HG03460 (cell line): Measurements from ENCODE around the gene ANKRD45.
"Not testable (repeated sequence)": the region's sequence is repeated elsewhere in the genome, so short reads cannot be mapped to it uniquely, and the experiment has no call there.

ENCODE experiments used
- ATAC-seq: cut with Tn5 transposase; IDR thresholded peaks from one replicate; pipeline ENCODE4 v1.9.1; 2021; ENCODE audit not compliant: unreplicated experiment

The ANKRD45 gene, protein sequence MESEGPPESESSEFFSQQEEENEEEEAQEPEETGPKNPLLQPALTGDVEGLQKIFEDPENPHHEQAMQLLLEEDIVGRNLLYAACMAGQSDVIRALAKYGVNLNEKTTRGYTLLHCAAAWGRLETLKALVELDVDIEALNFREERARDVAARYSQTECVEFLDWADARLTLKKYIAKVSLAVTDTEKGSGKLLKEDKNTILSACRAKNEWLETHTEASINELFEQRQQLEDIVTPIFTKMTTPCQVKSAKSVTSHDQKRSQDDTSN

DNA sequence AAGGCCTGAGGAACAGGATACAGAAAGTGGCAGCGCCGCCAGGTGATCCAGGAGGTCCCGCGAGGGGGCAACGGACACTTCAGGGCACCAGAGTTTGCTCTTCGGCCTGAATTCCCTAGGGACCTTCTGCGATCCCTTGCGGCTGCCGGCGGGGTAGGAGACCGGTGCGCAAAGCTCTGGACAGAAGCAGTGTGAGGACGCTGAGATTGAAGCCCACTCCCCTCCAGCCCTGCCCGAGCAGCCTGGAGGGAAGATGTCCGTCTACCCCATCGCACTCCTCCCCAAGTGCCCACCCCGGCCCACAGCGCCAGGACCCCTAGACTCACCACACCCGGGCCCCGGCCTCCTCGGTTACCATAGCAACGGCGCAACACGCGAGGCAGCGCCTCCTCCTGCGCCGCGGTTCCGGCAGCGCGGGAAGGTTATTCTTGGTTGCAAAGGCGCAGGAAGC is at the start of gene ANKRD45:
Gene ANKRD45, minus strand, starts transcription at position 361 of the 451 bp plus-strand sequence. CDS start 10,433 bp downstream, outside the sequence.
- no peak for ATAC-seq

DNA sequence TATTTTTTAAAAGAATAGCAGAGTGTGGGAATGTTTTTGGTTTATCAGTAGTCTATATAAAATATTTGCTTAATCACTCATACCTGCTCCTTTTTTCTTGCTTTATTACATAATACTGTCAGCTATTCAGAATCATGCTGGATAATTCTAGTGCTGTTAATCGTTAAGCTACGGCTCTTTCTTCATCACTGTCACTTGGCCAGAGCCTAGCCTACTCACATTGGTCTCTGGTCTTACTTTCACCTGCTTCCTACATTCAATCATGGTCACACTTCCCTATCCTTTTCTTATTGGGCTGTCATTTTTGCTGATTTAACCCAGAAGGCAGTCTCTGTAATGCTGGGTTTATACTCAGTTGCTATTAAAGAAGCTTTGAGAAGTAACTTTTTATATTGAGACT is 47.6 kb upstream of the ANKRD45 start:
- ATAC-seq: no peak

DNA sequence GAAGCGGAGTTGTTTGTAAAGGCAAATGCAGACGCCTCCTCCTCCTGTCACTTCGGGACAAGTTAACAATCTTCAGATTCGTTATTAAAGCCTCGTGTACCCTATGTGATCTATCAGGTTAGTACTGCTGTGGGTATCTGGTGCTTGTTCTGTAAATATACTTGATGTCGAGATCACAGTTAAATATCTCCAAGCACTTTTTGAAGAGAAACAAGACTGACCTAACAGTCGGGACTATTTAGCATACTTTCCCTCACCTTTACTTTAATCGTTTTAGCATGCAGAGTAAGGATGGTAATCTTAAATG is 45.8 kb upstream of the ANKRD45 start:
- ATAC-seq: no peak

DNA sequence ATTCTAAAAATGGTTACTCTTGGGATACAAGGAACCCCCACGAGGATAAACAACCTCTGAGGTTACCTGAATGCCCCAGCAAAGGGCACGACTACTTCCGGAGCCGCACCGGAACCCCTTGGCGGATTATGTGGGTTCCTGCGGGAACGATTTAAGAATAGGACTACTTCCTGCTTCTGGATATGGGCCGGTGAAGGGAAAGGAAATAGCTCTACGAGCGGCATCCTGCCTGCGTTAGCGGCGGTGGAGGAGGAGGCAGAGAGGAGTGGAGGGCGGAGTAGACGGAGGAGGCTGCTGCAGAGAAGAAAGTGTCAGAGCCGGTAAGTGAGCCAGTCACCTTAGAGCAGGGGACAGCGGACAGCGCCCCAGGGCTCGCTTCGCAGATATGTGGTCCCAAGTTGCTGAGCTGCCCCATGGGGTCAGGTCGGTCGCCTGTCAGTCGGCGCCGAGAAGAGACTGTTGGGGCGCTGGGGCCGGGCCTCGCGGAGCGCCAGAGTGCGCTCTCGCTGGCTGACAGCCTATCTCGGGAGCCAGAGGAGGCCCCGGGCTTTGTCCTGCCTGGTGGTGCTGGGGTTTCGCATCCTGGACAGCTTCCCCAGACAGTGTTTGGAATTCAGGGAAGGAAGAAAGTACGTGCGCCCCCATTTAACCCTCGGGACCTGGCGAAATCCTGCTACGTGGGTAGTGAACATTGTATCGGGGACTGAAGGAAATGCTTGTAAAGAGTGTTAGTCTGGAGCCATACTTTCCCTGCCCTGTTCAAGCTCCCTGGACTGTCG is 45.3 kb upstream of the ANKRD45 start, which contains the start of gene KLHL20:
Gene KLHL20, plus strand, starts transcription at position 223 of the 779 bp plus-strand sequence. CDS start 1,063 bp downstream, outside the sequence.
- peak; percentile 96 for ATAC-seq

DNA sequence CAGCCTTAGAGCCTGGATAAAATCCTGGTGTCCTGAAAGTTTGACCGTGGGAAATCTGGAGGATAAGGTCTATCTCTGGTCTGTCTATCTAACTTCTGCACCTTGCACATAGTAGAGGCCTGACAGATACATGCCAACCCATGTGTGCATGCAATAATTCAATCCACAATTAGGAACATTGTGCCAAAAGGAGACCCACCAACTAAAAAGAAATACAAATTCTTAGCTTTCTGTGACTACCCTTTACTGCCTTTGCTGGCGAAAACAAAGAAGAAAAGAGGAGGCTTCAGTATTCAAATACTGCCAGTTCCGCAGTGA is 44.7 kb upstream of the ANKRD45 start:
- ATAC-seq: no peak

DNA sequence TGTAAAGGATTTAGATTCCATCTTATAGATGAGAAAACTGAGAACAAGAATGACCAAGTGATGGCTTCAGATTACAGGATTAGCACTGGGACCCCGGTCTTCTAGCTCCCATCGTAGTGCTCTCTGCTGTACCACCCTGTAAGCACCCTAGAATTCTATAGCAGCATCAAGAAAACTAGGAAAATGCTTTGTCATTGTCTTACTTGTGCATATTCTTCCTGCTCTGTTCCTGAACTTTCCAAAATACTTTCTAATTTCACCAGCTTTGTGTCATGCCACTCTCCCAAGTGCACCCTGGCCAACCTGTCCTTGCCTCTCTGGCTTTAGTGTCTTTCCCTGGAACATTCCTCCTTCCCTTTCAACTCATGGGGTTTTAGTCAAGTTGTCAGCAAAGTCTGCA is 39.1 kb upstream of the ANKRD45 start:
- no peak for ATAC-seq

DNA sequence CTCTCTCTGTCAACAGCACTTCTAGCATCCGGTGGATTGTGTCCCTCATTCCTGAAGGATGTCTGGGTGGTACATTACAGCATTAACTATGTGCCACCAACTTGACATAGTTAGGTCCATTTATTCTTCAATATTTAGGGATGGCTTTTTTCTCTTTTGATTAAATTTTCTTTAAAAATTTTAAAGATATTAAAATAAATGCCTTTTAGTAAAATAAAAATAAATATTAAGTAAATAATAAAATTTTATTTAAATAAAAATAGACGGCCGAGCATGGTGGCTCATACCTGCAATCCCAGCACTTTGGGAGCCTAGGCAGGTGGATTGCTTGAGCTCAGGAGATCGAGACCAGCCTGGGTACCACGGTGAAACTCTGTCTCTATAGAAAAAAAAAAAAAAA is 35.5 kb upstream of the ANKRD45 start:
- no peak for ATAC-seq

DNA sequence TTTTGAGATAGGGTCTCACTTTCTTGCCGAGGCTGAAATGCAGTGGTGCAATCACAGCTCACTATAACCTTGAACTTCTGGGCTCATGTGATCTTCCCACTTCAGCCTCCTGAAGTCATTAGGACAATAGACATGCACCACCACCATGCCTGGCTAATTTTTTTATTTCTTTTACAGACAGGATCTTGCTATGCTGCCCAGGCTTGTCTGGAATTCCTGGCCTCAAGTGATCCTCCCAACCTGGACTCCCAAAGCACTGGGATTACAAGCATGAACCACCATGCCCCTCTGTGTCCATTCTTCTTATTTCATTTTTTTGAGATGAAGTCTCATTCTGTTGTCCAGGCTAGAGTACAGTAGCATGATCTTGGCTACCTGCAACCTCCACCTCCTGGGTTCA is 33.1 kb upstream of the ANKRD45 start:
- ATAC-seq: no peak

DNA sequence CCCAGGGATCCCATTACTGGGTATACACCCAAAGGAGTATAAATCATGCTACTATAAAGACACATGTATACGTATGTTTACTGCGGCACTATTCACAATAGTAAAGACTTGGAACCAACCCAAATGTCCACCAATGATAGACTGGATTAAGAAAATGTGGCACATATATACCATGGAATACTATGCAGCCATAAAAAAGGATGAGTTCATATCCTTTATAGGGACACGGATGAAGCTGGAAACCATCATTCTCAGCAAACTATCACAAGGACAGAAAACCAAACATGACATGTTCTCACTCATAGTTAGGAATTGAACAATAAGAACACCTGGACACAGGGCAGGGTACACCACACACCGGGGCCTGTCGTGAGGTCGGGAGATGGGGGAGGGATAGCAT is 31.6 kb upstream of the ANKRD45 start:
- not testable (repeated sequence) for ATAC-seq

DNA sequence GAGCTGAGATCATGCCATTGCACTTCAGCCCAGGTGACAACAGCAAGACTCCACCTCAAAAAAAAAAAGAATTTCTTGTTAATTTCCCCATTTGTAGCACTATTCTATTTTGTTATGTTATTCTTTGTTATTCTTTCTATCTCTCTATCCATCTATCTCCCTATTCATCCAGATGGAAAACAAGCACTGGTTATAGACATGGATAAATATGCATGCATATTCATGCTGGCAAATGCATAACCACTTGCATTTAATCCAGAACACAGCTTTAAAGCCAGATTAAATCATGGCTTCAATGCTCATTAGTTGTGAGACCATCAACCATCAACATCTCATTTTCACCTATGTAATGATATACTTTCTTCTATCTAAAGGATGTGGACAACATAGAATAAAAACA is 23.6 kb upstream of the ANKRD45 start:
- ATAC-seq: no peak

DNA sequence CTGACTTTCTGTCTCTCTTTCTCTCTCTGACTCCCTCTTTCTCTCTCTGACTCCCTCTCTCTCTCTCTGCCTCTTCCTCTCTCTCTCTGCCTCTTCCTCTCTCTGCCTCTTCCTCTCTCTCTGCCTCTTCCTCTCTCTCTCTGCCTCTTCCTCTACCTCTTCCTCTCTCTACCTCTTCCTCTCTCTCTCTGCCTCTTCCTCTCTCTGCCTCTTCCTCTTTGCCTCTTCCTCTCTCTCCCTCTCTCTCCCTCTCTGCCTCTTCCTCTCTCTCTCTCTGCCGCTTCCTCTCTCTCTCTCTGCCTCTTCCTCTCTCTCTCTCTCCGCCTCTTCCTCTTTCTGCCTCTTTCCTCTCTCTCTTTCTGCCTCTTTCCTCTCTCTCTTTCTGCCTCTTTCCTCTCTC is 18.6 kb upstream of the ANKRD45 start:
- ATAC-seq: no peak

DNA sequence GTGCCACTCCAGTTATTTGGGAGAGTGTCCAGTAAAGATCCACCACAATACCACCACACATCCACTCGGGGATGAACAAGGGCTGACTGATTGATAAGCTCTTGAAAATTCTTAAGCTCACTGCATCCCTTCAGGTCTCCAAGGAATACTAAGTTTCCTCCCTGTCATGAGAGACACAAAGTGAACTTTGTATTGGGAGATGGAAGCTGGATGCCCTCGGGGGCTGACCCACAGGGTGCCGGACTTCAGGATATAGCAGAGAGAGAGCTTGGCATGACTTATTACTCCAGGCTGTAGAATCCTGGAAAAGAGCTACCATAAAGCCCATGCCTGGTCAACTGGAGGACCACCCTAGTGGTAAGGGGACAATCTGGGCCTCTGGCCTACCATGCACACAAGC is 15.5 kb upstream of the ANKRD45 start:
- ATAC-seq: not testable (repeated sequence)

DNA sequence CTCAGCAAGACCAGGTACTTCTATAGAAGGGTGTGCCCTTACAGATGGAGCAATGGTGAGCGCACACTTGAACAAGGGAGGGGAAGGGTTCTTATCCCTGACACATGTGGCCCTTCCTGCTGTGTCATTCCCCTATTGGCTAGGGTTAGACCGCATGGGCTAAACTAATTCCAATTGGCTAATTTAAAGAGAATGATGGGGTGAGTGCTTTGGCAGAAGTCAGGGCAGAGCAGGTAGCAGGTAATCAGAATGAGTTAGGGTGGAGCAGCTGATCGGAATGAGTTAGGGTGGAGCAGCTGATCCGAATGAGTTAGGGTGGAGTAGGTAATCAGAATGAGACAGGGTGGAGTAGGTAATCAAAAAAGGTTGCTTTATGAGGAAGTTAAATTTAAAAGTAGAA is 14.2 kb upstream of the ANKRD45 start:
- not testable (repeated sequence) for ATAC-seq

DNA sequence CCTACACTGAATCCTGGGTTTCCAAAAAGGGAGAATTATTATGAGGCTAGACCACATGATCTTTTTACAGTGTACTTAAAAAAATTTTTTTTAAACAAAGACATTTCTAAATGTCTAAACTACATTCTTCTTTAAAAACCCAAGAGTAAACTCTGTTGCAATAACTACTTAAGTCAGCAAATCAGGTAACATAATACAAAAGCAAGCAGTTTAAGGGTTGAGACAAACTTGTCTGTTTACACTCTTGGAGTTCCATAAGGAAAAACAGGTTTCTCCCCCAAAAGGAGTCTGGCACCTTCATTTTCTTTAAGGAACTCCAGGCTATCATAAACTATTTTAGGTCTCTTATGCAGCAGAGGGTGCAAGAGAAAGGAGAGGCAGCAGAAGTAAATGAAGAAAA is 12.5 kb upstream of the ANKRD45 start:
- no peak for ATAC-seq

DNA sequence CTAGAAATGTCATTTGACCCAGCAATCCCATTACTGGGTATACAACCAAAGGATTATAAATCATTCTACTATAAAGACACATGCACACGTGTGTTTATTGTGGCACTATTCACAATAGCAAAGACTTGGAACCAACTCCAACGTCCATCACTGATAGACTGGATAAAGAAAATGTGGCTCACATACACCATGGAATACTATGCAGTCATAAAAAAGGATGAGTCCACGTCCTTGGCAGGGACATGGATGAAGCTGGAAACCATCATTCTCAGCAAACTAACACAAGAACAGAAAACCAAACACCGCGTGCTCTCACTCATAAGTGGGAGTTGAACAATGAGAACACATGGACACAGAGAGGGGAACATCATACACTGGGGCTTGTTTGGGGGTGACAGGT is 10.5 kb upstream of the ANKRD45 start:
- not testable (repeated sequence) for ATAC-seq

DNA sequence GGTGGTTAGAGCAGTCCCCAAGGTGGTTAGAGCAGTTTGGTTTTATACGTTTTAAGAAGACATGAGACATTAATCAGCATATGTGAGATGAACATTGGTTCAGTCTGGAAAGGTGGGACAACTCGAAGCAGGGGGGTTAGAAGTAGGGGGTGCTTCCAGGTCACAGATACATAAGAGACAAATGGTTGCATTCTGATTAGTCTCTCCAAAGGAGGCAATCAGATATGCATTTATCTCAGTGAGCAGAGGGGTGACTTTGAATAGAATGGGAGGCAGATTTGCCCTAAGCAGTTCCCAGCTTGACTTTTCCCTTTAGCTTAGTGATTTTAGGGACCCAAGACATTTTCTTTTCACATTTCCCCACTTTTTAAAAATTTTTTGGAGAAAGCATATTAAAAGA is 4.8 kb upstream of the ANKRD45 start:
- ATAC-seq: not testable (repeated sequence)

DNA sequence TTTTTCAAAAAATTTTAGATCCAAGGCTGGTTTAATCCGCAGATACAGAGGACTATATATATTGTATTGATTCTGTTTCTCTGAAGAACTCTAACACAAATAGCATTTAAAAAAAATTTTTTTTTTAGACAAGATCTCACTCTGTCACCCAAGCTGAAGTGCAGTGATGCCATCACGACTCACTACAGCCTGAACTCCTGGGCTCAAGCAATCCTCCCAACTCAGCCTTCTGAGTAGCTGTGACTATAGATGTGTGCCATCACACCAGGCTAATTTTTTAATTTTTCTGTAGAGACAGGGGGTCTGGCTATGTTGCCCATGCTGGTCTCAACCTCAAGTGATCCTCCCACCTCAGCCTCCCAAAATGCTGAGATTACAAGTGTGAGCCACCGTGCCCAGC is 3.0 kb downstream of the ANKRD45 start:
- ATAC-seq: no peak

DNA sequence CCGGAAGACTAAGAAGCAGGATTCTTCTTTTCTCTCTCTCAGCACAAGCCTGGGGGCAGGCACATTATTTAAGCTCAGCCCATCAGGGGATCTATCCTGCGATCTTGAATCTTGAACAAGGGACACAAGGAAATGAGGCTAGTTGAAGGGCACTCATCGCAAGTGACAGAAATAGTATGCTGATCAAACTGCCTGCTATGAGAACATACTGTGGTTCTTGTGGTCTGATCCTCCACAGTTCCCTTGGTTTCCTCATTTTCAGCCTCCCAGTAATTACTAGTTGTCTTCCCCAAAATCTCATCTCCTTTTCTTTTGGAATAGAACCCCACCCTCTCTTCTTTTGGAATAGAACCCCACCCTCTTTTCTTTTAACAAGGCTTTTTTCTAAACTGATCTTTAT is 6.5 kb downstream of the ANKRD45 start:
- ATAC-seq: no peak

DNA sequence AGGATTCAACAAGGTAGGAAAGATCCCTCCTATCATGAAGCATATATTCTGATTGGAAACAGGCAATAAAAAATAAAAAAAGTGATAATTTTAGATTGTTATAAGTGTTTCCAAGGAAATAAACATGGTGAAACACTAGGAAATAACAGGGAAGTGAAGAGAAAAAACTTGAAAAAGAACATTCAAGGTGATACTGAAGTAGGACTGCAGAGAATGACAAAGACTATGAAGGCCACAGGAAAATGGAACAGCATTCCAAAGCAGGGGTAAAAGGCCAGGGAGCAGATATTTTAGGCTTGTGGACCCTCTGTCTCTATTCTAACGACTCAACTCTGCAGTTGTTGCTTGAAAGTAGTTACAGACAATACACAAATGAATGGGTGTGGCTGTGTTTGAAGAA is 7.9 kb downstream of the ANKRD45 start:
- ATAC-seq: no peak

DNA sequence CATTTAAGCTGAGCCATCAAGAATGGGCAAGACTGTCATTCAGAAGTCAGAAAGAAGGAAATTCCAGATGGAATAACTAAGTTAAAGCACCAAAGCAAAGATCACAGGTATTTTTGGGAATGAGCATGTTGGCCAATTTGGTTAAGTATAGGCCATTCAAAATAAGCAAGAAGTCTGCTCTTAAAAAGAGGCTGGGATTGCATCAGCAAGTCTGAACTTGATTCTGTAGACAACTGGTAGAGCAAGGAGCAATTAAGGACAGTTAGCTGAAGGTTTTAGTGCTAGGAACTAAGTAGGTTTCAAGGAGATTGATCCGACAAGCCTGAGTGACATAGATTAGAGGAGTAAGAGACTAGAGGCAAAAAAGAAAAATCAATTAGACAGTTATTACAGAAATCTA is 8.4 kb downstream of the ANKRD45 start:
- no peak for ATAC-seq

DNA sequence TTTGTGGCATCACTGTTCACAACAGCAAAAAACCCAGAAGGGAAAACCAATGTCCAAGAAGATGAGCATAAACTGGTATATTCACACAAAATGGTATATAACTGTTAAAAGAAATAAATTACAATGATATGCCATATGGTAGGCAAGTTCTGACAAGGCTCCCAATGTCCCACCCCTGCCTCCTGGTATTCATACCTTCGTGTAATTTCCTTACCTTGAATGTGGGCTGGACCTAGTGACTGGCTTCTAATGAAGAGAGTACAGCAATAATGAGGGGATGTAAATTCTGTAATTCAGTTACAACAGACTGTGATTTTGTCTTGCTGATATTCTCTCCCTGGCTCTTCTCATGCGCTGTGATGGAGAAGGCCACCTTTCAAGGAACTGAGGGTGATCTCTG is 9.3 kb downstream of the ANKRD45 start:
- ATAC-seq: no peak

DNA sequence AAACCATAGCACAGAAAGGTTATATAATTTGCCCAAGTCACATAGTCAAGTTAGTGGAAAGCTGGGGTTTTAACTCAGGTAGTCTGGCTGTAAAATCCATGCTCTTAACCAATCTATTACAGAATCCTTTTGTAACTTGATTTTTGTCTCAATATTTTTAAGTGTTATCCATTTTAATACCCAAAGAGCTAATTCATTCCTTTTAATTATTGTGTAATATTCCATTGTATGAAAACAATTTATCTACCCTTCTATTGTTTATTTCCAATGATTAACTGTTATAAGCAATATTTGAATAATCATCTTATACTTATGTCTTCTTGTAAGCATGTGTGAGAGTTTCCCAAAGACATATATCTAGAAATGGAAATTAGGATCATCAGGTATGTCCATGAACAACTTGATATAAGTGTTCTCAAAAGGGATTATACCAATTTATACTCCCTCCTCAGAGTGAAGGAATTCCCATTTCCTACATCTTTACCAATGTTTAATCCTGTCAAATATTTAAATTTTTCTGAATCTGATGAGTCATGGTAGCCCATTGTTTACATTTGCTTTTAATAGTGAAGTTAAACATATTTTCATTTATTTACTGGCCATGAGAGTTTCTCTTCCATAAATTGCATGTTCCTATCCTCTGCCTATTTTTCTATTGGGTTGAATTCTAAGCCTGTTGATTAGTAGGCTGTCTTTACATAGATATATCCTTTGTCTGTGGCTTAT is 20.6 kb downstream of the ANKRD45 start:
- no peak for ATAC-seq
